ENCODE measurements around the gene NTM.
"Not testable (repeated sequence)": the region's sequence is repeated elsewhere in the genome, so short reads cannot be mapped to it uniquely, and the experiment has no call there.

The NTM gene

GRCh38 chr11:132351050-132351449 is 980.6 kb downstream of the NTM start:
- no peak for DNase-seq

DNA sequence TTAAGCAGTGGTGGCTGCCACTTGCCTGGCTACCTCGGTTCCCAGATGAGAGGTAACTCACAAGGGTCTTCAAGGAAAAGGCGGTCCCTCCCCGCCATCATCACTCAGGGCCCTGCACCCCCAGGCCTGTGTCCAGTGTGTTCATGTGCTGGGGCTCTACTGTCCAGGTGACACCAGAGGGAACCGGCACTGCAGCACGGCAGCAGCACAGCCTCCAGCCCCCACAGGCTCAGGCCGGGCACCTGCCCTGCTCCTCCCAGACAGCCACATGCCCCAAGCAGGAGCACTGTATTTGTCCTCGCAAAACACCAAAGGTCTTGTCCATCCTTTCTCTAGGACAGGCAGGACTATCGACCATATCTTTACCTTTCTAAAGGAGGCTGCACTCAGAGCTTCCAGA is 982.1 kb downstream of the NTM start:
- DNase-seq, result no peak

DNA sequence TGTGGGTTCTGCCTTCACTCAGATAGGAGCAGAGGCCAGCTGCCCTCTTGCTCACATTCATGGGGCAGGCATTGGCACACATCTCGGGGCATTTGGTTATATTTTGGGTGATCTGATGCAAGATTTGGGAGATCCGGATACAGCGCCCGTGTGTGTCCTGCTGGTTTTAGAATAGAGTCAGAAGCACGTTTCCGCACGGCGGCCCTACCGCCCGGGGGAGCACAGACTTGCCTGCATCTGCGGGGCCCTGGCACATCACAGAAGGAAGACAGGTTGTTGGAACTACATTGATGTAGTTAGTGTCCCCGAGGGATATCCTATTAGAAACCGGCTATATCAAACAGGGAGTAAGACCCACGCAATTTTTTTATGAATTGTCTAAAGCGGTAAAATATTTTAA is 982.8 kb downstream of the NTM start:
- no peak for DNase-seq

- peak; percentile 42 for DNase-seq
Measured at GRCh38 chr11:132357811-132358572, 987.6 kb downstream of the NTM start.

- DNase-seq, result no peak
Measured at GRCh38 chr11:132358573-132358953, 988.1 kb downstream of the NTM start.

DNA sequence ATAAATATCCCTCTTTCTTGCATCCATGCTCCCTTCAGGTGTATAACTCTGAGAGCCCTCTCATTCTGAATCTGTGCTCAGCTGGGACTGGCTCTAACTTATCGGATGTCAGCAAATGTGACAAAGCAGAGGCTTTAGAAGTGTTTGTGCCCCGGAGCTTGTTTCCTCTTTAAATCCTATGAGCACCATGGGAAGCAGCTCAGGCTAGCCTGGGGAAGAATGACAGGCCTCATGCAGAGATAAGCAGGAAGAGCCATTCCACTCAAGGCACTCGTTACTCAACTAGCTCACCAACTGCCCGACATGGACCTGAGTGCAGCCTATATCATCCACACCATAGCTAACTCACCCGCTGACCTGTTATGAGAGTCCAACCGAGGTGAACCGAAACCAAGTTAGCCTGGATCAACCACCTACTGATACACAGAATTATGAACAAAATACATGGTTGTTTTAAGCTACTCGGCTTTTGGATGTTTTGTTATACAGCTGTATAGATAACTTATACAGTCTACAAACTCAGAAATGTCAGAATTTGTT is 990.7 kb downstream of the NTM start:
- DNase-seq, result no peak

DNA sequence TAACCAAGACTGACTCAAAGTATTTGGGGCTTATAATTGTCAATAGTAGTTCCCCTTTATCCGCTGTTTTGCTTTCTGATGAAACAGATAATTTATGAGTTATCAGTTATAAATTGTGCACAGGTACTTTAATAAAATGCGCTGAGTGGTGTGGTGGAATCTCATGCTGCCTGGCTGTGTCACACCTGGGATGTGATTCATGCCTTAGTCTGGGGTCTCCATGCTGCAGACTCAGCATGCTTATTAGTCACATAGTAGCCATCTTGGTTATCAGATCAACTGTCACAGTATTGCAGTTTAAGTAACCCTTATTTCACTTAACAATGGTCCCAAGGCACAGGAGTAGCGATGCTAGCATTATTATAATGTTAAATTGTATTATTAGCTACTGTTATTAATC is 995.2 kb downstream of the NTM start:
- no peak for DNase-seq

DNA sequence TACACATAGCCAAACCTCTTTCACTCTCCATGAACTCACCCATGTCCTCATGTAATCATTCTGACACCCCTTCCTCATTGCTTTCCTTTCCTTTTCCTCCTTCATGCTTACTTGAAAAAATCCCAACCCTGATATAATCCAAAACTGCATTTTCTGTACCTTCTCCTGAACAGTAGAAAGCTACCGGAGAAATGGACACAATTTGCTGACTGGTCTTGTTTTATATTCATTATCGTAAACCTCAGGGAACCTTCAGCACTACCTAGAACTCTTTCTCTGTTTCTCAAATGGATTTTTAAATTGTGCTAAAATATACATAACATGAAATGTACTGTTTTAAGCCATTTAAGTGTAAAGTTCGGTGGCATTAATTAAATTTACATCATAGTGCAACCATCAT is 996.9 kb downstream of the NTM start:
- no peak for DNase-seq

- not testable (repeated sequence) for DNase-seq
Measured at GRCh38 chr11:132370114-132370513, 999.7 kb downstream of the NTM start.

GRCh38 chr11:132373405-132374143 is 1003.2 kb downstream of the NTM start:
- no peak for DNase-seq

- no peak for DNase-seq
Measured at GRCh38 chr11:132379540-132379939, 1009.1 kb downstream of the NTM start.
